ENCODE data around the gene GABRR2. TPM values are rescaled to one million over a fixed set of nuclear protein-coding genes. Genes with fewer than 3 reads are reported as not detected.

GABRR2 gene
- total and polyA plus RNA-seq, 11 donors = 0.20 to 1.1 (median 0.31) TPM

- TF ChIP-seq CTCF (IDR thresholded peaks at IDR 0.05) (no peak), POLR2A (IDR thresholded peaks at IDR 0.05) (no peak)
These were observed 31.0 kb downstream of the GABRR2 start for GRCh38 chr6:89284081-89284480.

GRCh38 chr6:89282749-89283148 lies 32.4 kb downstream of the GABRR2 start:
- Histone ChIP-seq H3K36me3 (no peaks in the 10 kb centered on the region), H3K9me3 (no peaks in the 10 kb centered on the region), H3K4me1 (no peaks in the 10 kb centered on the region), H3K4me3 (no peak overlapping the region), H3K27ac (no peak overlapping the region), H3K27me3 (no peaks in the 10 kb centered on the region)
- ATAC-seq (no peak), DNase-seq (no peak)
- intact Hi-C loops (cut with DNase I) = no loop called here
- 87 to 95% (median 92%) methylated on average over 8 to 9 of the region's 9 CpGs for WGBS, 4 donors
- TF ChIP-seq CTCF (IDR thresholded peaks at IDR 0.05) (no peak), POLR2A (IDR thresholded peaks at IDR 0.05) (no peak)

More at GRCh38 chr6:89284081-89284480, 31.0 kb downstream of the GABRR2 start:
- intact Hi-C loops (cut with DNase I) = no loop called here
- Histone ChIP-seq H3K4me3 (no peak overlapping the region), H3K36me3 (no peaks in the 10 kb centered on the region), H3K27me3 (no peaks in the 10 kb centered on the region), H3K9me3 (no peaks in the 10 kb centered on the region), H3K4me1 (no peaks in the 10 kb centered on the region), H3K27ac (no peak overlapping the region)
- DNase-seq (no peak), ATAC-seq (no peak)
- 87 to 96% (median 91%) methylated on average over 3 of the region's 3 CpGs for WGBS, 4 donors

- Histone ChIP-seq H3K9me3 (no peaks in the 10 kb centered on the region), H3K4me3 (no peak overlapping the region), H3K27me3 (no peaks in the 10 kb centered on the region), H3K4me1 (peaks cover 0 to 6% (median 0%) of the 10 kb centered on the region in 12 donors), H3K27ac (no peak overlapping the region), H3K36me3 (no peaks in the 10 kb centered on the region)
- WGBS, 4 donors = 75 to 89% (median 77%) methylated on average over 10 of the region's 10 CpGs
- peak in 2 of 4 donors; percentile 19 to 63 for ATAC-seq
- intact Hi-C loops (cut with DNase I) = no loop called here
- TF ChIP-seq POLR2A (IDR thresholded peaks at IDR 0.05) (no peak), CTCF (IDR thresholded peaks at IDR 0.05) (peak in 5 of 12 donors; percentile 22 to 43 (median 30))
- DNase-seq = no peak
These were observed 33.3 kb downstream of the GABRR2 start for GRCh38 chr6:89281779-89282246.

- intact Hi-C loops (cut with DNase I) = no loop called here
- ATAC-seq (no peak), DNase-seq (no peak)
- H3K27me3 ChIP-seq = no peaks in the 10 kb centered on the region
- TF ChIP-seq CTCF (IDR thresholded peaks at IDR 0.05) = no peak
- no peak for TF ChIP-seq POLR2A (IDR thresholded peaks at IDR 0.05)
- WGBS, 4 donors = 88 to 95% (median 93%) methylated on average over 9 of the region's 9 CpGs
- peaks cover 0 to 9% (median 0%) of the 10 kb centered on the region in 12 donors for H3K4me1 ChIP-seq
- no peak overlapping the region for H3K27ac ChIP-seq
- H3K9me3 ChIP-seq = no peaks in the 10 kb centered on the region
- no peak overlapping the region for H3K4me3 ChIP-seq
- no peaks in the 10 kb centered on the region for H3K36me3 ChIP-seq
These were observed 36.1 kb downstream of the GABRR2 start for GRCh38 chr6:89278956-89279355.
